MCF 10A (cell line): ENCODE measurements around the gene CENPB. TPM values are rescaled to one million over a fixed set of nuclear protein-coding genes. Genes with fewer than 3 reads are reported as not detected.

ENCODE experiments used
- BruUV-seq: library from RNA; stranded (reverse); fragments of 400-500 nt; replicated peaks from 2 replicates; lab custom pipeline; 2021; lab: Mats Ljungman, UMichigan
- CTCF ChIA-PET: fragments of 300-600 bp; sonication (Branson Sonifier 250); formaldehyde crosslinking; extraction: SDS; loops from one replicate; lab custom pipeline; 2021; ENCODE audit warnings: antibody characterized with exemption, inconsistent platforms; lab: Yijun Ruan, JAX
- POLR2A ChIA-PET: fragments of 300-600, 350-650 bp; sonication (Branson Sonifier 250); formaldehyde crosslinking; extraction: SDS; loops from one replicate; lab custom pipeline; 2020; ENCODE audit warnings: antibody characterized with exemption, inconsistent platforms; lab: Yijun Ruan, JAX
- DNase-seq: peaks from one replicate; pipeline ENCODE4 v3.0.0-alpha.2; 2018; ENCODE audit not compliant: unreplicated experiment
- H3K27ac Mint-ChIP-seq: one replicate; pipeline ENCODE4 v1.8.0; 2022; ENCODE audit warnings: mild to moderate bottlenecking, low read depth, mixed read lengths; ENCODE audit not compliant: unreplicated experiment
- H3K27me3 Mint-ChIP-seq: one replicate; pipeline ENCODE4 v1.8.0; 2022; ENCODE audit warnings: mixed read lengths; ENCODE audit not compliant: insufficient read depth, unreplicated experiment
- H3K36me3 Mint-ChIP-seq: one replicate; pipeline ENCODE4 v1.8.0; 2022; ENCODE audit warnings: mild to moderate bottlenecking, moderate library complexity, mixed read lengths; ENCODE audit not compliant: insufficient read depth, unreplicated experiment
- H3K4me1 Mint-ChIP-seq: one replicate; pipeline ENCODE4 v1.8.0; 2022; ENCODE audit warnings: mixed read lengths; ENCODE audit not compliant: insufficient read depth, unreplicated experiment
- H3K4me3 Mint-ChIP-seq: one replicate; pipeline ENCODE4 v1.8.0; 2022; ENCODE audit warnings: mild to moderate bottlenecking, moderate library complexity, mixed read lengths; ENCODE audit not compliant: unreplicated experiment
- H3K9me3 Mint-ChIP-seq: one replicate; pipeline ENCODE4 v1.8.0; 2022; ENCODE audit warnings: mixed read lengths; ENCODE audit not compliant: unreplicated experiment
- CTCF ChIP-seq: fragments of 200-600 bp; IDR thresholded peaks from one replicate; pipeline ENCODE4 v1.8.0; 2022; ENCODE audit warnings: antibody characterized with exemption, mild to moderate bottlenecking; ENCODE audit not compliant: unreplicated experiment
- intact Hi-C: fragments of 100-400 bp; cut with micrococcal nuclease; formaldehyde crosslinking; loops from 2 replicates; pipeline ENCODE4 v1.14.1; 2022
- total RNA-seq: library from RNA; stranded (reverse); gene quantifications from 2 replicates; pipeline ENCODE4 v1.2.3, GENCODE V29; 2022

The CENPB gene
- total RNA-seq, 1 experiment from 2014 or later, result 54.8 TPM

DNA sequence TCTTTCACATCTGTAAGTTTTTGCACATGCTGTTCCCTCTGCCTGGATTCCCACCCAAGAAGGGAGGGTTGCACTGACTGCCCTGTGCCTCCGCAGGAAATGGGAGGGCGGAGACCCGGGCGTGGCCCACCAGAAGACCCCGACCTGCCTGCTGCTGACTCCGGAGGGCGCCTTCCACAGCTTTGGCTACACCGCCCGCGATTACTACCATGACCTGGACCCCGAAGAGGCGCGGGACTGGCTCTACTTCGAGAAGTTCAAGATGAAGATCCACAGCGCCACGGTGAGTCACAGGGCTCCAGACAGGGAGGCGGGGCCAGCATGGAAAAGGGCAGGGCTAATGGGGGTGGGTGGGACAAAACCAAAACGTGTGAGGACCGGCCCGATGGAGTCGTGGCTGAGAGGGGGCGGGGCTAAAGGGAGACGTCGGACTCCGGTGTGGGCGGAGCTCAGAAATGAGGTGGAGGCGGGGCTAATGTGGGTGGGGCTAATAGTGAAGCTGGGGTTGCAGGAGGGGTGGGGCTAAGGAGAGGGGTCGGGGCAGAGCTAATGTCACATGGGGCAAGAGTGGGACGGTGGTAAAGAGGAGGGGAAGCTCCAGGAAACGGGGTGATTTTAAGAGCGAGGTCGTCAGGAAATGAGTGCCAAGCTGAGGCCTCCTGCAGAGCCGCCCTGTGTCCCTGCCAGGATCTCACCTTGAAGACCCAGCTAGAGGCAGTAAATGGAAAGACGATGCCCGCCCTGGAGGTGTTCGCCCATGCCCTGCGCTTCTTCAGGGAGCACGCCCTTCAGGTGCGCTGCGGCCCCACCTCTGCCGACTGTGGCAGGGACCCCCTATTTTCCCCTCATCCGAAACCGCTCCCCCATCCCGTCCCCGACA is 41.5 kb downstream of the CENPB start:
- Mint-ChIP-seq H3K27ac (no peak overlapping the region), H3K4me1 (no peaks in the 10 kb centered on the region), H3K9me3 (no peaks in the 10 kb centered on the region), H3K4me3 (peak overlapping the region; percentile 60), H3K36me3 (peaks cover 7% of the 10 kb centered on the region), H3K27me3 (peaks cover 11% of the 10 kb centered on the region)
- CTCF ChIA-PET, result interaction anchor here (0.9 to 2.7 kb wide), 7 partner anchors 8 to 182 kb away, joined by 3 to 11 read pairs (median 4); no protein-coding TSS in a partner anchor
- POLR2A ChIA-PET, result interaction anchor here (1.7 to 2.8 kb wide), 2 partner anchors 8 to 23 kb away, joined by 6 to 9 read pairs; partner anchors contain the start of gene ADISSP
- peak; percentile 88 for DNase-seq
- no peak for TF ChIP-seq CTCF
- intact Hi-C loops, result no loop called here
- no TSS peak for BruUV-seq

GRCh38 chr20:3744037-3744436 is 42.5 kb downstream of the CENPB start:
- intact Hi-C loops, result no loop called here
- no peaks in the 10 kb centered on the region for H3K4me1 Mint-ChIP-seq
- TF ChIP-seq CTCF, result no peak
- DNase-seq, result no peak
- BruUV-seq, result no TSS peak
- ChIA-PET CTCF (interaction anchor here (0.5 to 2.7 kb wide), 7 partner anchors 9 to 488 kb away, joined by 3 to 11 read pairs (median 3); partner anchors contain the start of gene ADISSP), POLR2A (interaction anchor here (0.6 to 2.8 kb wide), 3 partner anchors 9 to 24 kb away, joined by 3 to 9 read pairs (median 6); partner anchors contain the start of gene ADISSP)
- peaks cover 11% of the 10 kb centered on the region for H3K27me3 Mint-ChIP-seq
- H3K27ac Mint-ChIP-seq, result no peak overlapping the region
- peaks cover 7% of the 10 kb centered on the region for H3K36me3 Mint-ChIP-seq
- no peak overlapping the region for H3K4me3 Mint-ChIP-seq
- no peaks in the 10 kb centered on the region for H3K9me3 Mint-ChIP-seq

DNA sequence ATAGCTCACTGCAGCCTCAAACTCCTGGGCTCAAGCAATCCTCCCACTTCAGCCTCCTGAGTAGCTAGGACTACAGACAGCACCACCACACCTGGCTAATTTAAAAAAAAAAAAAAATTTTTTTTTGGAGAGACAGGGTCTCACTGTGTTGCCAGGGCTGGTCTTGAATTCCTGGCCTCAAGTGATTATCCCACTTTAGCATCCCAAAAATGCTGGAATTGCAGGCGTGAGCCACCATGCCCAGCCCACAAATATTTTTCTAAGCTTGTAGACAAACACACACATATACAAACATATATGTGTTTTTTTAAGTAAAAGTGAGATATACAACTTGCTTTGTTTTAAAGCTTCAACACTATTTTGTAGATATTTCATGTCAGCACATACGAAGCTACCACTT is 43.3 kb downstream of the CENPB start:
- no peak for DNase-seq
- Mint-ChIP-seq H3K9me3 (no peaks in the 10 kb centered on the region), H3K27me3 (peaks cover 11% of the 10 kb centered on the region), H3K27ac (no peak overlapping the region), H3K4me3 (no peak overlapping the region), H3K36me3 (peaks cover 7% of the 10 kb centered on the region), H3K4me1 (no peaks in the 10 kb centered on the region)
- intact Hi-C loops, result no loop called here
- no TSS peak for BruUV-seq
- ChIA-PET POLR2A (interaction anchor here (0.6 to 2.8 kb wide), 4 partner anchors 10 to 38 kb away, joined by 3 to 9 read pairs (median 4); partner anchors contain the start of genes ADISSP and SPEF1), CTCF (interaction anchor here (0.6 to 2.7 kb wide), 10 partner anchors 9 to 683 kb away, joined by 3 to 11 read pairs (median 4); partner anchors contain the start of genes ADISSP and SPEF1)
- TF ChIP-seq CTCF, result no peak
